Type B pancreatic cell (in vitro differentiated cells): ENCODE results near the gene ITM2B. TPM values are rescaled to one million over a fixed set of nuclear protein-coding genes. Genes with fewer than 3 reads are reported as not detected.

Experiments used
- DNase-seq: peaks from one replicate; pipeline ENCODE4 v3.0.0; 2021; ENCODE audit warnings: mixed read lengths; ENCODE audit not compliant: unreplicated experiment; ENCODE audit errors: extremely low spot score
- H3K27ac Mint-ChIP-seq: 2 replicates; pipeline ENCODE4 v1.8.0; 2021; ENCODE audit warnings: mild to moderate bottlenecking, mixed read lengths
- H3K27me3 Mint-ChIP-seq: 2 replicates; pipeline ENCODE4 v1.8.0; 2021; ENCODE audit warnings: mixed read lengths
- H3K36me3 Mint-ChIP-seq: 2 replicates; pipeline ENCODE4 v1.8.0; 2021; ENCODE audit warnings: mixed read lengths
- H3K4me1 Mint-ChIP-seq: one replicate; pipeline ENCODE4 v1.8.0; 2021; ENCODE audit warnings: mixed read lengths; ENCODE audit not compliant: unreplicated experiment
- H3K4me3 Mint-ChIP-seq: 2 replicates; pipeline ENCODE4 v1.8.0; 2021; ENCODE audit warnings: mild to moderate bottlenecking, mixed read lengths
- H3K9me3 Mint-ChIP-seq: 2 replicates; pipeline ENCODE4 v1.8.0; 2021; ENCODE audit warnings: mixed read lengths
- CTCF ChIP-seq: fragments of 200-600 bp; sonication (generic); conservative IDR thresholded peaks from 2 replicates; pipeline ENCODE4 v1.5.0; 2021; ENCODE audit warnings: antibody characterized with exemption, mild to moderate bottlenecking
- total RNA-seq: library from RNA; stranded (reverse); gene quantifications from 2 replicates; pipeline ENCODE4 v1.2.1, GENCODE V29; 2021; ENCODE audit warnings: low replicate concordance

ITM2B gene
- total RNA-seq, 1 donor from 2014 or later, result 232 TPM

DNA sequence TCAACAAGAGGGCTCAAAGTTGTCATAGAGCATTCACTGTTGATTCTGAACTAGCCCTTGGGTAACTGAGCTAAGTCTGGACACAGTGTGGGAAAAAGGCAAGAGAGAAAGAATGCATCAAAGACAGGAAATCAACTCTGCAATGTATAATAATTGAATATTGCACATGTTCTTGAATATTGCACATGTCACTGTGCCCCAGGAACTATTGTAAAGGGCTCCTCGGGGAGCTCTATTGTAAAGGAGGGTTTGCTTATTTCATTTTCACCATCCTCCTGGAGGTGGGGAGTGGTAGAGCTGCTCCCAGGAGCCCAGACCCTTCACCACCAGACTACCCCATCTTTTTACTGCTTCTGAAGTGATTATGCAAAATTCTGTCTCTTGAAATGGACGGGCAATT is 44.4 kb upstream of the ITM2B start:
- DNase-seq, result no peak
- H3K4me3 Mint-ChIP-seq, result no peak overlapping the region
- TF ChIP-seq CTCF, result no peak
- no peaks in the 10 kb centered on the region for H3K27me3 Mint-ChIP-seq
- no peaks in the 10 kb centered on the region for H3K4me1 Mint-ChIP-seq
- no peaks in the 10 kb centered on the region for H3K9me3 Mint-ChIP-seq
- H3K36me3 Mint-ChIP-seq, result no peaks in the 10 kb centered on the region
- H3K27ac Mint-ChIP-seq, result no peak overlapping the region

GRCh38 chr13:48189171-48189570 is 43.8 kb upstream of the ITM2B start:
- no peaks in the 10 kb centered on the region for H3K27me3 Mint-ChIP-seq
- TF ChIP-seq CTCF, result no peak
- H3K4me3 Mint-ChIP-seq, result no peak overlapping the region
- no peak for DNase-seq
- H3K27ac Mint-ChIP-seq, result no peak overlapping the region
- H3K36me3 Mint-ChIP-seq, result no peaks in the 10 kb centered on the region
- H3K4me1 Mint-ChIP-seq, result no peaks in the 10 kb centered on the region
- H3K9me3 Mint-ChIP-seq, result no peaks in the 10 kb centered on the region

- H3K9me3 Mint-ChIP-seq, result peaks cover 7% of the 10 kb centered on the region
These were observed 40.5 kb upstream of the ITM2B start for GRCh38 chr13:48192411-48192935.

DNA sequence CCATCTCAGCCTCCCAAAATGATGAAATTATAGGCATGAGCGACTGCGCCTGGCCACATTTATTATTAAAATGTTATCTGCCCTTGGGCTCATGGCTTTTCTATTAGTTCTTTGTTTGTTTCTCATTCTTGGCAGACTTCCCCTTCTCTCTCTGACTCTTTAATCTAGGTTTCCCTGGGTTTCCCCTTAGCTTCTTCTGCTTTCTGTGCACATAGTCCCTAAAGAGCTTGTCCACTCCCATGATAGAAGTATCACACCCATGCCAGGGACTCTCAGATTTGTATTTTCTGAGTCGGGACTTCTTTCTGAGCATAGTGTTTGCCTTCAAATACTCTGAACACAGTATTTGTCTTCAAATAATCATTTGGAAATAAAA is 38.6 kb upstream of the ITM2B start:
- H3K36me3 Mint-ChIP-seq, result no peaks in the 10 kb centered on the region
- no peak overlapping the region for H3K4me3 Mint-ChIP-seq
- H3K4me1 Mint-ChIP-seq, result no peaks in the 10 kb centered on the region

More at GRCh38 chr13:48192411-48192935, 40.5 kb upstream of the ITM2B start:
- Mint-ChIP-seq H3K4me1 (no peaks in the 10 kb centered on the region), H3K27ac (no peak overlapping the region), H3K36me3 (no peaks in the 10 kb centered on the region), H3K27me3 (no peaks in the 10 kb centered on the region), H3K4me3 (no peak overlapping the region)
- TF ChIP-seq CTCF, result no peak
- no peak for DNase-seq

GRCh38 chr13:48199404-48199946 is 33.5 kb upstream of the ITM2B start:
- Mint-ChIP-seq H3K4me3 (no peak overlapping the region), H3K9me3 (peaks cover 7% of the 10 kb centered on the region), H3K36me3 (no peaks in the 10 kb centered on the region), H3K27ac (no peak overlapping the region), H3K27me3 (no peaks in the 10 kb centered on the region), H3K4me1 (no peaks in the 10 kb centered on the region)
- DNase-seq, result no peak
- TF ChIP-seq CTCF, result no peak

More for the DNA sequence above, 38.6 kb upstream of the ITM2B start:
- TF ChIP-seq CTCF, result no peak
- no peak for DNase-seq
- Mint-ChIP-seq H3K9me3 (peaks cover 7% of the 10 kb centered on the region), H3K27ac (no peak overlapping the region), H3K27me3 (no peaks in the 10 kb centered on the region)
